ENCODE measurements around the gene SP140.
"Not testable (repeated sequence)": the region's sequence is repeated elsewhere in the genome, so short reads cannot be mapped to it uniquely, and the experiment has no call there.

The SP140 gene

GRCh38 chr2:230295192-230295591, 69.7 kb downstream of the SP140 start:
- no peak for DNase-seq

GRCh38 chr2:230296917-230297316, 71.4 kb downstream of the SP140 start:
- no peak for DNase-seq

GRCh38 chr2:230299618-230300017, 74.1 kb downstream of the SP140 start:
- DNase-seq: no peak

- no peak for DNase-seq
Measured at GRCh38 chr2:230305416-230306275, 80.1 kb downstream of the SP140 start.

- no peak for DNase-seq
Measured at GRCh38 chr2:230306474-230306873, 80.9 kb downstream of the SP140 start.

GRCh38 chr2:230307485-230307884, 81.9 kb downstream of the SP140 start:
- no peak for DNase-seq

GRCh38 chr2:230308402-230309000, 83.0 kb downstream of the SP140 start:
- DNase-seq: no peak

- DNase-seq: not testable (repeated sequence)
Measured at GRCh38 chr2:230310792-230311191, 85.3 kb downstream of the SP140 start.

GRCh38 chr2:230311634-230312033, 86.1 kb downstream of the SP140 start:
- DNase-seq: not testable (repeated sequence)

GRCh38 chr2:230312638-230313037, 87.1 kb downstream of the SP140 start:
- no peak for DNase-seq

- DNase-seq: no peak
Measured at GRCh38 chr2:230317366-230317765, 91.8 kb downstream of the SP140 start.

GRCh38 chr2:230318190-230319121, 92.9 kb downstream of the SP140 start:
- DNase-seq: no peak

GRCh38 chr2:230319211-230319862, 93.8 kb downstream of the SP140 start:
- peak; percentile 89 for DNase-seq

GRCh38 chr2:230321031-230321430, 95.5 kb downstream of the SP140 start:
- DNase-seq: no peak

GRCh38 chr2:230322561-230323384, 97.2 kb downstream of the SP140 start:
- DNase-seq: no peak

GRCh38 chr2:230323385-230324106, 98.0 kb downstream of the SP140 start:
- no peak for DNase-seq

GRCh38 chr2:230324503-230324902, 99.0 kb downstream of the SP140 start:
- no peak for DNase-seq

- no peak for DNase-seq
Measured at GRCh38 chr2:230325316-230326243, 100.0 kb downstream of the SP140 start.

GRCh38 chr2:230326453-230327417, 101.2 kb downstream of the SP140 start, which contains the start of gene SP140L:
SP140L (plus strand) TSS chr2:230327193; CDS start chr2:230327270, 77 bp downstream.
- peak; percentile 85 for DNase-seq
